HUES48 (cell line): ENCODE measurements around the gene DIP2B.

ENCODE experiments used
- H3K27ac ChIP-seq: one replicate; pipeline ENCODE4 v1.7.0; 2013; ENCODE audit warnings: low read depth, low read length, inconsistent platforms
- H3K27me3 ChIP-seq: 2 replicates; pipeline ENCODE4 v1.6.1; 2013; ENCODE audit warnings: mild to moderate bottlenecking, low read length; ENCODE audit not compliant: control insufficient read depth, insufficient read depth
- H3K36me3 ChIP-seq: 2 replicates; pipeline ENCODE4 v1.6.1; 2013; ENCODE audit warnings: low read length; ENCODE audit not compliant: control insufficient read depth, insufficient read depth
- H3K4me1 ChIP-seq: 2 replicates; pipeline ENCODE4 v1.6.1; 2013; ENCODE audit warnings: mild to moderate bottlenecking, low read length; ENCODE audit not compliant: control insufficient read depth, insufficient read depth
- H3K4me3 ChIP-seq: 2 replicates; pipeline ENCODE4 v1.5.1; 2013; ENCODE audit warnings: mild to moderate bottlenecking, low read depth, low read length
- H3K9ac ChIP-seq: 2 replicates; pipeline ENCODE4 v1.6.1; 2013; ENCODE audit warnings: mild to moderate bottlenecking, low read depth, low read length, moderate library complexity
- H3K9me3 ChIP-seq: 2 replicates; pipeline ENCODE4 v1.6.1; 2013; ENCODE audit warnings: low read length; ENCODE audit not compliant: control insufficient read depth, insufficient read depth

Gene DIP2B

DNA sequence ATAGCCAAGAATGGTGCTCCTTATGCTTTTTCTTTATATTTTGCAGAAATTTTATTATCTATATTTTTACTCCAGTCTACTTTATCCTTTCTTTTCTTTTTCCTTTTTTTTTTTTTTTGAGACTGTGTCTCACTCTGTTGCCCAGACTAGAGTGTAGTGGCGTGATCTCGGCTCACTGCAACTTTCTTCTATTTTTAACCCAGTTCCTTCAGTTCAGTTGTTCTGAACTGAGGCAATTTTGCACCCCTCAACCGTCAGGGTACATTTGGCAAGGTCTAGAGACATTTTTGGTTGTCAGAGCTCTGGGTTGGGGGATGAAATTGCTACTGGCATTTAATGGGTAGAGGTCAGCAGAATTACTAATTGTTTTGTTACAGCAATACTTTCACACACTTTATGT lies 75.7 kb downstream of the DIP2B start:
- H3K4me3 ChIP-seq = no peak overlapping the region
- peaks cover 20% of the 10 kb centered on the region for H3K4me1 ChIP-seq

DNA sequence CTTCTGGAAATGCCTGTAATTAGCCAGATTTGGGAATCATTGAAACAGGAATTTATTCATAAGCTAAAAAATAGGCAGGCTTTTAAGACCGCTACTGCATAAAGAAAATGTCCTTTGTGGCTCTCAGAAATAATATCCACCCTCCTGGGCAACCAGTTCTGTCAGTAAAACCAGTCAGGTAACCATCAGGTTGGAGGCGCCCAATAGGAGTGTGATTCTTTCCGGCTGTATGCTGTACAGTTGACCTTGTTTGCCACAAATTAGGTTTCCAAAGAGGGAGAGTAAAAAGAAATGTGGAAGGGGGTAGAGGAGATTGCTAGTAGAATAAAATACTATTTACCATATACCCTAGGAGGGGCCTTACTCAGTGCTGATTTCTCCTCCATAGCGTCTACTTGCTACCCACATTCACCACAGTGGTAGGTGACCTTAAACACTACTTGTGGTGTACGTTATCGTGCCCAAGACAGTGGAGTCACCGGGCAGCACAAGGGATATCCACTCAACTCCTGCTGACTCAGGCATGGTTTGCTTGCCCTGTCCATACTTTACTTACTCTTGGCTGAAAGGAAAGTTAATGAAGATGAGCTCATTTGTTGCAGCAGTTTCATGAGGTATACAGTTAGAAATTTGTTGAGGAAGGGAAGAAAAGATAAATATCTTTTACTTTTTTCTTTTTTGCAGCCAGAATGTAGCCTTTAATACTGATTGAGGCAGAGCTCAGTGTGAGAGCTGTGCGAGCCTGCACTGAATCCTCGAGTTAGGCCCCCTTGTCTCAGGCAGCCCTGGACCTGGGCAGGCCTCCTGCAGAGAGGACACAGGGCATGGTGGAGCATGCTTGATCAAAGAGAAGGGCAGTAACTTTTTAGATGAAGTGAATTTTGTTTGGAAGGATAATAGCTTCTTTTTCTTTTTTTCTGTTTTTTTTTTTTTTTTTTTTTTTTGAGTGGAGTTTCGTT lies 76.7 kb downstream of the DIP2B start:
- H3K9ac ChIP-seq = no peak overlapping the region
- H3K36me3 ChIP-seq = no peaks in the 10 kb centered on the region
- no peaks in the 10 kb centered on the region for H3K27me3 ChIP-seq
- H3K4me1 ChIP-seq = peaks cover 27% of the 10 kb centered on the region; the same call in 1 of the 2 replicates
- H3K27ac ChIP-seq = no peak overlapping the region
- H3K4me3 ChIP-seq = no peak overlapping the region
- no peaks in the 10 kb centered on the region for H3K9me3 ChIP-seq

More for the DNA sequence above, 75.7 kb downstream of the DIP2B start:
- Histone ChIP-seq H3K9me3 (no peaks in the 10 kb centered on the region), H3K27ac (no peak overlapping the region), H3K9ac (no peak overlapping the region), H3K36me3 (no peaks in the 10 kb centered on the region), H3K27me3 (no peaks in the 10 kb centered on the region)

DNA sequence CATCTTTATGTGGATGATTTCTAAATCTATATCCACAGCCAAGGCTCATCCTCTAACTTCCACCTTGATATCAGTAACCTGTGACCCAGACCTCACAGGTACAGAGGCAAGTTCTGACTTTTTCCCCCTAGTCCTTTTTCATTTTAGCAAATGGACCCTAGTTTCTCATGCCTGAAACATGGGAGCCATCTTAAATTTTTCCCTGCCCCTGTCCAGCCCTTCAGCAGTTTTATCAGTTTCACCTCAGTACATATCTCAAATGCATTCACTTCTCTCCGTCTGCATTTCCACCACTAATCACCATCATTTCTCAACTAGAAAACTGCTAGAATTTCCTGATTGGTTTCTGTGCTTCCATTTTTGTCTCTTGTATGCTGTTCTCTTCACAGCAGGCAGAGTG lies 79.3 kb downstream of the DIP2B start:
- H3K9me3 ChIP-seq = no peaks in the 10 kb centered on the region
- no peak overlapping the region for H3K27ac ChIP-seq
- H3K27me3 ChIP-seq = no peaks in the 10 kb centered on the region
- H3K36me3 ChIP-seq = no peaks in the 10 kb centered on the region
- H3K9ac ChIP-seq = no peak overlapping the region
- H3K4me3 ChIP-seq = no peak overlapping the region
- peaks cover 27% of the 10 kb centered on the region; the same call in 1 of the 2 replicates for H3K4me1 ChIP-seq

DNA sequence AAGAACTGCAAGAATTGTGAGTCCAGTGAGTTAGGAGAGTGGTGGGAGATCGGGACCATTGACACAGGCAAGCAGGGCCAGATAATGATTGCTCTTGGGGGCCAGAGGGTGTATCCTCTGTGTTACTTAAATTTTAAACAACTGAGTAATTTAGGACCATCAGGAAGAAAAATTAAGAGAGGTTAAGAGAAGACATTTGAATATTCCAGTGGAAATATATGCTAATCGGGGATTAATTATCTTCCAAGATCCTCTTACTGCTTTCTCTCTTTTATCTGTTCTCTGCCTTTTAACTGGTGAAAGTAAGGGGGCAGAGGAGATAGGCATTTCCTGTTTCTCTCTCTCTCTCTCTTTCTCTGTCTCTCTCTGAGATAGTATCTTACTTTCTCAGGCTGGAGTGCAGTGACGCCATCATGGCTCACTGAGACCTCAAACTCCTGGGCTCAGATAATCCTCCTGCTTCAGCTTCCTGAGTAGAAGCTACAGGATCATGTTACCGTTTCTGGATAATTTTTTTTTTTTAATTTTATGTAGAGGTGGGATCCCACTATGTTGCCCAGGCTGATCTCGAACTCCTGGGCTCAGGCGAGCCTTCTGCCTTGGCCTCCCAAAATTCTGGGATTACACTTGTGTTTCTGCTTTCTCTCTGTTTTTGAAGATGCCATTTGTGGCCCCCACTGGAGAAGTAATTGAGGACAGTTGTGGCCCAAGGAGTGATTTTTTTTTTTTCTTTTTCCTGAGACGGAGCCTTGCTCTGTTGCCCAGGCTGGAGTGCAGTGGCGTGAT lies 85.1 kb downstream of the DIP2B start:
- Histone ChIP-seq H3K4me1 (peaks cover 15% of the 10 kb centered on the region; the same call in 1 of the 2 replicates), H3K36me3 (no peaks in the 10 kb centered on the region), H3K4me3 (no peak overlapping the region), H3K27ac (no peak overlapping the region), H3K27me3 (no peaks in the 10 kb centered on the region), H3K9ac (no peak overlapping the region), H3K9me3 (no peaks in the 10 kb centered on the region)

DNA sequence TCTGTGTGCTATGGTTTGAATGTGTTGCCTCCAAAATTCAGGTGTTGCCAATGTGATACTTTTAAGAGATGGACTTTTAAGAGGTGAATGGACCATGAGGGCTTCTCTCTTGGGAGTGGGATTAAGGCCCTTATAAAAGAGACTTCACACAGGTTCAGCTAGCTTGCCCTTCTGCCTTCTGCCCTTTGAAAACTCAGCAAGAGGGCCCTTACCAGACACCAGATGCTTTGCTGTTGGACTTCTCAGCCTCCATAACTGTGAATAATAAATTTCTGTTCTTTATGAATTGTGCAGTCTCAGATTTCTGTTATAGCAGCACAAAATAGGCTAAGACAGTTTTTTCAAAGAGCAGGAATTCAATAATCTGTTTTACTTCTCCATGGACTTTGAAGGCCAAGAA lies 86.1 kb downstream of the DIP2B start:
- no peaks in the 10 kb centered on the region for H3K36me3 ChIP-seq
- H3K27ac ChIP-seq = no peak overlapping the region

DNA sequence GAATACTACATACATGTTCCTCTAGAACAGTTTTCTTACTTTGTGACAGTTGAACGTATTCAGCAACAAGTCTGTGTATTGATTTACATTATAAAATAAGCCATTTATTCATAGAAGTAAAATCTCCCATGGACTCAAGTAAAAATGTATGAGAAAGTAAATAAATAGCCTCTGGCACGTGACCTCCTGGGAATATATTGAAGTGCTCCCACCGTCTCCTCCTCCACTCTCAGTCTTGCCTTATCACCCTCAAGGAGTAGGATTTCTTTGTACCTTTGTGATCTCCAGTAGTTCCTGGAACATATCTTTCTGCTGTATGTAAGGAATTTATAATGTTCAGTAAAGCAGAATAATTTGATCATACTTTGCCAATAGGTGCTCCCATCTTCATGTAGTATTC lies 90.9 kb downstream of the DIP2B start:
- Histone ChIP-seq H3K4me3 (no peak overlapping the region), H3K27me3 (no peaks in the 10 kb centered on the region), H3K9ac (no peak overlapping the region), H3K9me3 (no peaks in the 10 kb centered on the region), H3K36me3 (no peaks in the 10 kb centered on the region), H3K27ac (no peak overlapping the region), H3K4me1 (peaks cover 30% of the 10 kb centered on the region)

More for the DNA sequence above, 86.1 kb downstream of the DIP2B start:
- H3K9ac ChIP-seq = no peak overlapping the region
- no peaks in the 10 kb centered on the region for H3K27me3 ChIP-seq
- H3K4me3 ChIP-seq = no peak overlapping the region
- peaks cover 10% of the 10 kb centered on the region for H3K4me1 ChIP-seq
- no peaks in the 10 kb centered on the region for H3K9me3 ChIP-seq

DNA sequence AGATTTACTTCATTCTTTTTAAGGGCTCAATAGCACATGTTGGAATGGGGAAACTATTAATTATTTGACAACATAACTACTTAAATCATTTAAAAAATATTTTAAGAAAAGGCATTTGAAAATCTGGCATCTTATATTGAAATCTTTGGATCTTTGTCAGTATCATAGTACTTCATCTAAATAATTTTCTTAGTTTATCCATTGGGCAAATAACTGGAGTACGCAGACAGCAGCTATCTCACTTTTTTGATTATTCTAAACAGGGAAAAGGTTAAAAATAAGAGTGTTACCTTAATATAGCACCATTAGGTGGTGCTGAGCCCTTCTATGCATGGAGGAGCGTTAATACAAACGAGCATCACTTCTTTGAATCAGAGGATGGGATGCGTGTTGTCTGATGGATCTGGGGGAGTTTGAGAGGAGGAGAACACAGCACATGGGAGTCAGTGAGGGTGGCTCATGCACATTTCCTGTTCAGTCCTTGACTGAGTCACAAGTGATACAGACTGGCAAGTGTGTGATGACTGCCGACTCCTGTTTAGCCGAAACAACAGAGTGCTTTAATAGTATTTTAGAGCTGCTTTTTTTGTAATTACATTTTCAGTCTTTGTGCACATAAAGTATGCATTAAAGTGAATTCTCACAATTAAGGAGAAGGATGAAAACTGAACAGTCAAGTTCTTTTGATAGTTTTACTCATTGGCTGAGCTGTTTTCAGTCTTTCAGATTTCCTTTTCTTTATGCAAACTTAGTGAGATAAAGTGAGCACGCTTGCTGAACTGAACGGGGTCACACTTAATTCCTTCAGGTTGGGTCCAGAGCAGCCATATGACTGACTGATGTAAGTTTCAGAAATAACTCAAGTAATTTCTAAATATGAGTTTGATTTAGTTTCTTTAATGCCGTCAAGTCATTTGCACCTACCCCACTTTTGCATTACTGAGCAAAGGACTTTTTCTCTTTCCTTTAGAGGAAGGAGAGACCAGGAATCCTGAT lies 92.7 kb downstream of the DIP2B start:
- Histone ChIP-seq H3K4me3 (no peak overlapping the region), H3K36me3 (no peaks in the 10 kb centered on the region), H3K9ac (no peak overlapping the region), H3K4me1 (peaks cover 30% of the 10 kb centered on the region), H3K9me3 (no peaks in the 10 kb centered on the region), H3K27ac (peak overlapping the region; percentile 28), H3K27me3 (no peaks in the 10 kb centered on the region)

DNA sequence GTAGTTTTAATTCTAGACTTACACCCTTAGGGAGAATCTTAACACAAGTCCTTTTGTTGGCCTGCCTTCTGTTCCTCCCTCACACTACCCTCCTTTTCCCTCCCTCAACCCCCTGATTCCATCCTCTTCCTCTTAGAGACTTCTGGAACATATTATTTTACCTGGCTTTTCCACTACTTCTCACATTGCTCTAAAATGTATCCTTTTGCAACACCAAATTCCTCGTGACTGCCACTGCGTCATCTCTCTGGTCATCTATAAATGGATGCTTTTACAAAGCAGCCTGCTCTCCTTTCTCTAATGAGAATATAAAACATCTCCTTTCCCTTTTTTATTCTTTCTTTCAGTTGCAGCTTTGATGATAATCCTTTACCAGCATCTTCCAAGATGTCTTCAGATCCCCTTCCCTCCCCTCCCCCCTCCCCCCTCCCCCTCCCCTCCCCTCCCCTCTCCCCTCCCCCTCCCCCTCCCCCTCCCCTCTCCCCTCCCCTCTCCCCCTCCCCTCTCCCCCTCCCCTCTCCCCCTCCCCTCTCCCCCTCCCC lies 93.6 kb downstream of the DIP2B start:
- H3K9me3 ChIP-seq = no peaks in the 10 kb centered on the region
- no peak overlapping the region for H3K4me3 ChIP-seq
- H3K9ac ChIP-seq = no peak overlapping the region
- H3K4me1 ChIP-seq = peaks cover 30% of the 10 kb centered on the region
- H3K27me3 ChIP-seq = no peaks in the 10 kb centered on the region
- no peaks in the 10 kb centered on the region for H3K36me3 ChIP-seq
- no peak overlapping the region for H3K27ac ChIP-seq

DNA sequence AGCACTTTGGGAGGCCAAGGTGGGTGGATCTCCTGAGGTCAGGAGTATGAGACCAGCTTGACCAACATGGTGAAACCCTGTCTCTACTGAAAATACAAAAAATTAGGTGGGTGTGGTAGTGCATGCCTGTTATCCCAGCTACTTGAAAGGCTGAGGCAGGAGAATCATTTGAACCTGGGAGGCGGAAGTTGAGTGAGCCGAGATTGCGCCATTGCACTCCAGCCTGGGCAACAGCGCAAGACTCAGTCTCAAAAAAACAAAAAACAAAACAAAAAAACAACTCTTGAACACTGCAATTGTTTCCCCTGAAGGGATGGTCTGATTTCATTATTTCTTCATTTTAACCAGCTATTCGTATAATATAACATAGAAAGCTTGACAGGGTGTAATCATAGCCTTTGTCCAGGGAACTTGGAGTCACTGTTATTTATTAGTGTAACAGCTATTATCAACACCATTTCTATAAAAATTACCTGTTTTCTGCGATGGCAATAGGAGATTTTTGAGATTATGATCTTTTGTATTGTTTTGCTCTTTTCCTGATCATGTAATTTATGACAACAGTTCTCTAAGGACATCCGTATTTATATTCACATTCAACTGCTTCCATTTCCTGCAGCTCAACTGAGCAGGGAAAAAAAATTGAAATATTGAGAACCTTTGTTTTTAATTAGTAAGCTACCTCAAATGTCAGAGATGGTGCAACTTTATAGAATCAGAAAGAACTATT lies 94.7 kb downstream of the DIP2B start:
- Histone ChIP-seq H3K27me3 (no peaks in the 10 kb centered on the region), H3K4me3 (no peak overlapping the region), H3K36me3 (no peaks in the 10 kb centered on the region), H3K4me1 (peaks cover 27% of the 10 kb centered on the region), H3K9me3 (no peaks in the 10 kb centered on the region), H3K27ac (no peak overlapping the region), H3K9ac (no peak overlapping the region)

DNA sequence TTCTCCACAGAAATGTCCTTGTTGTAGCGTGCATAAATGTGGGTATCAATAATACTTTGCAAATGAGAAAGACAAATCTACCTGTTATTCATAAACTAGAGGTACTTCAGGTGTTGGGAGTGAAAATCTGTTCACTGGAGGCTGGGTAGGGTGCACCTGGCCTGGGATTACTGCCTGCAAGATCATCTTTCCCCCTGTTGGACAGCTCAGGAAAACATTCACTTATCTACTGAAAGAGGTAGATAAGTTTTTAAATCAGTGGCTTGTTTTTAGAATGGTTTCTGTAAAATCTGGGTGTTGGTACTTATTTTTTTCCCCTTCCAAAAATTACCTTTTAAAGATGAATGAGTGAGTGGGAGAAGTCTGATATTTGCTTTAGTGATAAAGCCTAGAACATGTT lies 95.6 kb downstream of the DIP2B start:
- Histone ChIP-seq H3K4me3 (no peak overlapping the region), H3K27ac (no peak overlapping the region), H3K9ac (no peak overlapping the region), H3K27me3 (no peaks in the 10 kb centered on the region), H3K4me1 (peaks cover 27% of the 10 kb centered on the region), H3K36me3 (no peaks in the 10 kb centered on the region), H3K9me3 (no peaks in the 10 kb centered on the region)
